ENCODE data around the gene RAD18.

The RAD18 gene

DNA sequence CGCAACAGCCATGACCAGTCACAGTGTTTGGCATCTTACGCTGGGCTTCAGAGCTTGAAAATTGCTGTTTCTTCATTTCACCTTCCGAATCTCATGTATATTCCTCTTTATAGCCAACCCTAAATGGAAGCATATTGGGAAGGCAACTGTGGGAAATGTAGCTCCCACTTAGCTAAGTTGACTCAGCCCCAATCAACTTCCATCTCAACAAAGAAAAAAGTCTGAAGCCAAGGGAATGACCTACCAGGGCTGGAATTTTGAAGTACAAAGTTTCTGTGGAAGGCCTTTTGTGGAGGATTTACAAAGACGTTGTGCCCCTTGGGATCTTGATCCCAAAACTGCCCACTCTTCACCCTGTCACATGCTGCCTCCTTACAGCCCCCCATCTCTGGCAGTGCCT is 108.6 kb downstream of the RAD18 start:
- TF ChIP-seq CEBPB (IDR thresholded peaks at IDR 0.05) (no peak), TCF12 (IDR thresholded peaks at IDR 0.05; ENCODE audit: low read depth) (no peak)
- TF ChIP-seq, protein P1, sequence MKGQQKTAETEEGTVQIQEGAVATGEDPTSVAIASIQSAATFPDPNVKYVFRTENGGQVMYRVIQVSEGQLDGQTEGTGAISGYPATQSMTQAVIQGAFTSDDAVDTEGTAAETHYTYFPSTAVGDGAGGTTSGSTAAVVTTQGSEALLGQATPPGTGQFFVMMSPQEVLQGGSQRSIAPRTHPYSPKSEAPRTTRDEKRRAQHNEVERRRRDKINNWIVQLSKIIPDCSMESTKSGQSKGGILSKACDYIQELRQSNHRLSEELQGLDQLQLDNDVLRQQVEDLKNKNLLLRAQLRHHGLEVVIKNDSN (IDR thresholded peaks at IDR 0.05), result no peak
- TF ChIP-seq, protein P2, sequence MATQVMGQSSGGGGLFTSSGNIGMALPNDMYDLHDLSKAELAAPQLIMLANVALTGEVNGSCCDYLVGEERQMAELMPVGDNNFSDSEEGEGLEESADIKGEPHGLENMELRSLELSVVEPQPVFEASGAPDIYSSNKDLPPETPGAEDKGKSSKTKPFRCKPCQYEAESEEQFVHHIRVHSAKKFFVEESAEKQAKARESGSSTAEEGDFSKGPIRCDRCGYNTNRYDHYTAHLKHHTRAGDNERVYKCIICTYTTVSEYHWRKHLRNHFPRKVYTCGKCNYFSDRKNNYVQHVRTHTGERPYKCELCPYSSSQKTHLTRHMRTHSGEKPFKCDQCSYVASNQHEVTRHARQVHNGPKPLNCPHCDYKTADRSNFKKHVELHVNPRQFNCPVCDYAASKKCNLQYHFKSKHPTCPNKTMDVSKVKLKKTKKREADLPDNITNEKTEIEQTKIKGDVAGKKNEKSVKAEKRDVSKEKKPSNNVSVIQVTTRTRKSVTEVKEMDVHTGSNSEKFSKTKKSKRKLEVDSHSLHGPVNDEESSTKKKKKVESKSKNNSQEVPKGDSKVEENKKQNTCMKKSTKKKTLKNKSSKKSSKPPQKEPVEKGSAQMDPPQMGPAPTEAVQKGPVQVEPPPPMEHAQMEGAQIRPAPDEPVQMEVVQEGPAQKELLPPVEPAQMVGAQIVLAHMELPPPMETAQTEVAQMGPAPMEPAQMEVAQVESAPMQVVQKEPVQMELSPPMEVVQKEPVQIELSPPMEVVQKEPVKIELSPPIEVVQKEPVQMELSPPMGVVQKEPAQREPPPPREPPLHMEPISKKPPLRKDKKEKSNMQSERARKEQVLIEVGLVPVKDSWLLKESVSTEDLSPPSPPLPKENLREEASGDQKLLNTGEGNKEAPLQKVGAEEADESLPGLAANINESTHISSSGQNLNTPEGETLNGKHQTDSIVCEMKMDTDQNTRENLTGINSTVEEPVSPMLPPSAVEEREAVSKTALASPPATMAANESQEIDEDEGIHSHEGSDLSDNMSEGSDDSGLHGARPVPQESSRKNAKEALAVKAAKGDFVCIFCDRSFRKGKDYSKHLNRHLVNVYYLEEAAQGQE (IDR thresholded peaks at IDR 0.05; ENCODE audit: low read depth), result no peak

DNA sequence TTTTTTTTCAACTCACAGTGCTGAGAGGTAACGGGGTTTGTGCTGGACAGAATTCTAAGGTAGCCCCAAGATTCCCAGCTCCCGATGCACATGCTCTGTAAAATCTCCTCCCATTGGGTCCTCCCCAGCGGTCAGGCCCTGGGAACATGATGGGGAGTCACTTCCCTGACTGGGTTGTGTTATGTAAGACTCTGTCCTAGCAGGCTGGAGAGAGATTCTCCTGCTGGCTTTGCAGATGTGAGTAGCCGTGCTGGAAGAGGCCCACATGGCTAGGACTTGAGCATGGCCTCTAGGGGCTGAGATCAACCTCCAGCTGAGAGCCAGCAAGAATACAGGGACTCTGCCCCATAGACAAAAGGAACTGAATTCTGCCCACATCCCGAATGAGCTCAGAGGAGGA is 110.2 kb downstream of the RAD18 start:
- TF ChIP-seq CEBPB (IDR thresholded peaks at IDR 0.05), result no peak
- TF ChIP-seq, protein P2 (IDR thresholded peaks at IDR 0.05; ENCODE audit: low read depth), result no peak
- TF ChIP-seq YY1 (IDR thresholded peaks at IDR 0.05; ENCODE audit: low read depth), result no peak
- no peak for TF ChIP-seq FOXM1 (IDR thresholded peaks at IDR 0.05; ENCODE audit: borderline replicate concordance, low read depth)
- no peak for TF ChIP-seq RAD21 (IDR thresholded peaks at IDR 0.05; ENCODE audit: low read depth)
- TF ChIP-seq ZBTB7A (IDR thresholded peaks at IDR 0.05; ENCODE audit: low read depth), result no peak
- TF ChIP-seq TCF12 (IDR thresholded peaks at IDR 0.05; ENCODE audit: low read depth), result no peak
- no peak for TF ChIP-seq NFIC (IDR thresholded peaks at IDR 0.05)
- no peak for TF ChIP-seq EP300 (IDR thresholded peaks at IDR 0.05; ENCODE audit: borderline replicate concordance)
- no peak for TF ChIP-seq EGR1 (IDR thresholded peaks at IDR 0.05)
- no peak for TF ChIP-seq TAF1 (IDR thresholded peaks at IDR 0.05; ENCODE audit: low read depth)
- TF ChIP-seq, protein P1 (IDR thresholded peaks at IDR 0.05), result no peak
- TF ChIP-seq CREB1 (IDR thresholded peaks at IDR 0.05; ENCODE audit: low read depth), result no peak
- TF ChIP-seq TEAD4 (IDR thresholded peaks at IDR 0.05), result no peak

DNA sequence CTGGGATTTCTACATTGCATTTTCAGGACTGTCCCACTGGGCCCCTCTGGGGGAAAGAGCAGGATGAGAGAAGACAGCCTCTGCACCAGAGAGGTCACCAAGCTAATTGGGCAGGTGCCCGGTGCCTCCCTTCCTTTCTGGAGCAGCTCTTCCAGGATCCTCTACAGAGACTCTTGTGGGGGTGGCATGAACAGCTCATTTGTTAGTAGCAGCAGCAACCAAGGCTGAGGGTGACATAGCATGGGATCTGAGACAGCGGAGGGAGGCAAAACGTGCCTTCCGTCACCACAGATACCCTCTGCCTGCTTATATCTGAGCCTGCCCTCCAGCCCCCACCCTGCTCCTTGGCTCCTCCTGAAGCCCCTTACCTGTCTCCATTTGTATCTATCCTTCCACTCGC is 110.8 kb downstream of the RAD18 start:
- no peak for TF ChIP-seq NFIC (IDR thresholded peaks at IDR 0.05)
- TF ChIP-seq, protein P1 (IDR thresholded peaks at IDR 0.05), result no peak
- TF ChIP-seq CEBPB (IDR thresholded peaks at IDR 0.05), result no peak
- TF ChIP-seq TCF12 (IDR thresholded peaks at IDR 0.05; ENCODE audit: low read depth), result no peak

DNA sequence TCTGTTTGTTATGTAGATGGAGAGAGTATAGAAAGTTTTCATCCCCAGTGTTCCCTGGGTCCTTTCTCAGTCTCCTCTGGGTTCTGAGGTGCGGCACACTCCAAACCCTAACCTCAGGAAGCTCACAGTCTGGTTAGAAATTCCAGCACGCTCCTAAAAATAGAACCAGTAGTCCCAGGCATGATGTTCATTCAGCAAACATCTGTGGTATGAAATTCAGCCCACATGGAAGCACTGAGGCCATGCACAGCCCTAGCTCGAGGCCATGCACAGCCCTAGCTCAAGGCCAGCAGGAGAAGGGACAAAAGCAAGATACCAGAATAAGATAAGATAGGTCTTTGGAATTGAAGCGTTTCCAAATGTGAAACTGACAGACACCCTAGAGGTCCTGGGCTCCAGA is 111.6 kb downstream of the RAD18 start:
- TF ChIP-seq ZBTB7A (IDR thresholded peaks at IDR 0.05; ENCODE audit: low read depth), result no peak
- TF ChIP-seq EGR1 (IDR thresholded peaks at IDR 0.05), result no peak
- TF ChIP-seq, protein P1 (IDR thresholded peaks at IDR 0.05), result no peak
- TF ChIP-seq CREB1 (IDR thresholded peaks at IDR 0.05; ENCODE audit: low read depth), result no peak
- no peak for TF ChIP-seq EP300 (IDR thresholded peaks at IDR 0.05; ENCODE audit: borderline replicate concordance)
- no peak for TF ChIP-seq RAD21 (IDR thresholded peaks at IDR 0.05; ENCODE audit: low read depth)
- TF ChIP-seq, protein P3, sequence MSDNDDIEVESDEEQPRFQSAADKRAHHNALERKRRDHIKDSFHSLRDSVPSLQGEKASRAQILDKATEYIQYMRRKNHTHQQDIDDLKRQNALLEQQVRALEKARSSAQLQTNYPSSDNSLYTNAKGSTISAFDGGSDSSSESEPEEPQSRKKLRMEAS (IDR thresholded peaks at IDR 0.05), result no peak
- no peak for TF ChIP-seq TCF12 (IDR thresholded peaks at IDR 0.05; ENCODE audit: low read depth)
- TF ChIP-seq TEAD4 (IDR thresholded peaks at IDR 0.05), result no peak
- no peak for TF ChIP-seq NFIC (IDR thresholded peaks at IDR 0.05)
- TF ChIP-seq, protein P2 (IDR thresholded peaks at IDR 0.05; ENCODE audit: low read depth), result no peak
- no peak for TF ChIP-seq YY1 (IDR thresholded peaks at IDR 0.05; ENCODE audit: low read depth)
- TF ChIP-seq TAF1 (IDR thresholded peaks at IDR 0.05; ENCODE audit: low read depth), result no peak
- TF ChIP-seq FOXM1 (IDR thresholded peaks at IDR 0.05; ENCODE audit: borderline replicate concordance, low read depth), result no peak
- TF ChIP-seq CEBPB (IDR thresholded peaks at IDR 0.05), result no peak
